Glutamatergic neuron (in vitro differentiated cells): Measurements from ENCODE around the gene SCAMP4. TPM values are rescaled to one million over a fixed set of nuclear protein-coding genes. Genes with fewer than 3 reads are reported as not detected.

ENCODE experiments used
- DNase-seq: peaks from one replicate; pipeline ENCODE4 v3.0.0; 2022
- H3K27ac Mint-ChIP-seq: one replicate; pipeline ENCODE4 v1.8.0; 2020; ENCODE audit warnings: mild to moderate bottlenecking, mixed read lengths, inconsistent platforms; ENCODE audit not compliant: unreplicated experiment
- H3K27me3 Mint-ChIP-seq: one replicate; pipeline ENCODE4 v1.8.0; 2020; ENCODE audit warnings: mild to moderate bottlenecking, moderate library complexity, mixed read lengths, inconsistent platforms; ENCODE audit not compliant: unreplicated experiment
- H3K36me3 Mint-ChIP-seq: one replicate; pipeline ENCODE4 v1.8.0; 2020; ENCODE audit warnings: mild to moderate bottlenecking, mixed read lengths, inconsistent platforms; ENCODE audit not compliant: unreplicated experiment
- H3K4me1 Mint-ChIP-seq: one replicate; pipeline ENCODE4 v1.8.0; 2020; ENCODE audit warnings: mild to moderate bottlenecking, low read depth, mixed read lengths, inconsistent platforms; ENCODE audit not compliant: unreplicated experiment
- H3K4me3 Mint-ChIP-seq: one replicate; pipeline ENCODE4 v1.8.0; 2020; ENCODE audit warnings: mild to moderate bottlenecking, mixed read lengths, inconsistent platforms; ENCODE audit not compliant: unreplicated experiment
- H3K9me3 Mint-ChIP-seq: one replicate; pipeline ENCODE4 v1.8.0; 2020; ENCODE audit warnings: mild to moderate bottlenecking, moderate library complexity, mixed read lengths, inconsistent platforms; ENCODE audit not compliant: unreplicated experiment
- total RNA-seq: library from RNA; stranded (reverse); fragmentation: NEBNext Ultra II Directional; extraction: Animal tissue kit (Norgen Biotek cat#: 25700); gene quantifications from one replicate; pipeline ENCODE4 v1.2.1, GENCODE V29; 2021; ENCODE audit not compliant: unreplicated experiment
- TF ChIP-seq, protein P1 (sequence below): fragments of 200-600 bp; sonication (generic); IDR thresholded peaks from one replicate; pipeline ENCODE4 v1.5.0; 2021; ENCODE audit not compliant: partially characterized antibody, unreplicated experiment

Gene SCAMP4
- total RNA-seq, 1 donor from 2014 or later = 66.3 TPM

DNA sequence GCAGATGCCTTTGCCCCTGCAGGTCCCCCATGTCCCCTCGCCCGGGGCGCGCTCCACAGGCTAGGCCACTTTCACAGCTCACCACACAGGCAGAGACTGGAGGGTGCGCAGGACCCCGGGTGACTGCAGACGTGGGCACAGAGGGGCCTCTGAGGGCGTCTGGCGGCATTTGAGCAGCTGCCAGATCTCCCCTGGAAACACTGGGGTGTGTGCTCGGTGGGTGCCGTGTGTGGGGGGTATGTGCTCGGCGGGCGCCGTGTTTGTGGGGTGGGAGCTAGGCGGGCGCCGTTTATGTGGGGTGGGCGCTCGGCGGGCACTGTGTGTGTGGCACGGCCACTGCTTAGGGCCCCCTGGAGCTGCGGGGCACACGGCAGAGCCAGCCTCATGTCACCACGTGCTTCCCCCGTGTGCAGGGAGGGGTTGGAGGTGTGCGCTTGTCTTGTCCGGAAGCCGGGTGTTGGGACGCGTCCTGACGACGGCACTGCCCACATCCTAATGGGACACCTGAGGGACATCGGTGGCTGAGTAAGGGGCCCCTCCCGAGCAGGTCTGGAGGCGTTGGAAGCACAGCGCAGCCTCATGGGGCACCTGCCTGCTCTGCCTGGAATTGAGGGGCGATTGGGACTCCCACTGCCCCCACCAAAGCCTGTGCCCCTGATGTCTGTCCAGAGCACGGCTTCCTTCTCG, 52.5 kb downstream of the SCAMP4 start:
- H3K9me3 Mint-ChIP-seq = peaks cover 4% of the 10 kb centered on the region
- H3K4me1 Mint-ChIP-seq = peaks cover 4% of the 10 kb centered on the region
- TF ChIP-seq, protein P1, sequence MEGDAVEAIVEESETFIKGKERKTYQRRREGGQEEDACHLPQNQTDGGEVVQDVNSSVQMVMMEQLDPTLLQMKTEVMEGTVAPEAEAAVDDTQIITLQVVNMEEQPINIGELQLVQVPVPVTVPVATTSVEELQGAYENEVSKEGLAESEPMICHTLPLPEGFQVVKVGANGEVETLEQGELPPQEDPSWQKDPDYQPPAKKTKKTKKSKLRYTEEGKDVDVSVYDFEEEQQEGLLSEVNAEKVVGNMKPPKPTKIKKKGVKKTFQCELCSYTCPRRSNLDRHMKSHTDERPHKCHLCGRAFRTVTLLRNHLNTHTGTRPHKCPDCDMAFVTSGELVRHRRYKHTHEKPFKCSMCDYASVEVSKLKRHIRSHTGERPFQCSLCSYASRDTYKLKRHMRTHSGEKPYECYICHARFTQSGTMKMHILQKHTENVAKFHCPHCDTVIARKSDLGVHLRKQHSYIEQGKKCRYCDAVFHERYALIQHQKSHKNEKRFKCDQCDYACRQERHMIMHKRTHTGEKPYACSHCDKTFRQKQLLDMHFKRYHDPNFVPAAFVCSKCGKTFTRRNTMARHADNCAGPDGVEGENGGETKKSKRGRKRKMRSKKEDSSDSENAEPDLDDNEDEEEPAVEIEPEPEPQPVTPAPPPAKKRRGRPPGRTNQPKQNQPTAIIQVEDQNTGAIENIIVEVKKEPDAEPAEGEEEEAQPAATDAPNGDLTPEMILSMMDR = no peak
- peaks cover 9% of the 10 kb centered on the region for H3K27me3 Mint-ChIP-seq
- no peak overlapping the region for H3K27ac Mint-ChIP-seq
- H3K4me3 Mint-ChIP-seq = no peak overlapping the region
- H3K36me3 Mint-ChIP-seq = no peaks in the 10 kb centered on the region
- no peak for DNase-seq

DNA sequence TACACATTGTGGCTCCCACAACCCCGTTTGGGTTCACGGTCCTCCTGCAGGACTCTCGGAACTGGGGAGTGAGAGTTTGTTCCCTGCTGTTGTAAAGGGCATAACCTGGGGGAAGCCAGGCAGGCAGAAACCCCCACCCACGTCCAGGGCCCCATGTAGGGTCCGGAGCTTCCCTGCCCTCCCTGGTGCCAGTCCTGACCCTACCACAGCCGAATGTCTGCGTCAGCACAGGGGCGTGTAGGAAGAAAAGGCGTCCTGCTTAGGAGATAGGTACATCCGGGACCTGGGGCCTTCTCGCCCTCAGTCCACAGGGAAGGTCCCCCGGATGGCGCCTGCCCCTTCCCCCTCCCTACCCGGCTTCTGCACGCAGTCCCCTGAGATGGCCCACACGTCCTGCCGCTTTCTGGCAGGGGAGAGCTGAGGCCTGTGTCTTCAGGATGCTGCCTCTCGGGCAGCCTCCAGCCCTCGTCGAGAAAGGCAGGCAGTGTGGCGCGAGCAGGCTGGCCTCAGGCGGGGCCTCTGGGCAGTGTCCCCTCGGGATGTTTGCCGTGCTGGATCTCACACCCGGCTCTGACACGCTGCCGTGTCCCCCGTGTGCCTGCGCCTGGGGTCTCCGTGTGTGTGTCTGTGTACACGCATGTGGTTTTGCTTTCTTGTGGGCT, 54.9 kb downstream of the SCAMP4 start:
- H3K9me3 Mint-ChIP-seq = peaks cover 4% of the 10 kb centered on the region
- DNase-seq = no peak
- peaks cover 9% of the 10 kb centered on the region for H3K27me3 Mint-ChIP-seq
- H3K27ac Mint-ChIP-seq = no peak overlapping the region
- H3K4me1 Mint-ChIP-seq = peaks cover 4% of the 10 kb centered on the region
- TF ChIP-seq, protein P1 = no peak
- H3K36me3 Mint-ChIP-seq = no peaks in the 10 kb centered on the region
- no peak overlapping the region for H3K4me3 Mint-ChIP-seq

DNA sequence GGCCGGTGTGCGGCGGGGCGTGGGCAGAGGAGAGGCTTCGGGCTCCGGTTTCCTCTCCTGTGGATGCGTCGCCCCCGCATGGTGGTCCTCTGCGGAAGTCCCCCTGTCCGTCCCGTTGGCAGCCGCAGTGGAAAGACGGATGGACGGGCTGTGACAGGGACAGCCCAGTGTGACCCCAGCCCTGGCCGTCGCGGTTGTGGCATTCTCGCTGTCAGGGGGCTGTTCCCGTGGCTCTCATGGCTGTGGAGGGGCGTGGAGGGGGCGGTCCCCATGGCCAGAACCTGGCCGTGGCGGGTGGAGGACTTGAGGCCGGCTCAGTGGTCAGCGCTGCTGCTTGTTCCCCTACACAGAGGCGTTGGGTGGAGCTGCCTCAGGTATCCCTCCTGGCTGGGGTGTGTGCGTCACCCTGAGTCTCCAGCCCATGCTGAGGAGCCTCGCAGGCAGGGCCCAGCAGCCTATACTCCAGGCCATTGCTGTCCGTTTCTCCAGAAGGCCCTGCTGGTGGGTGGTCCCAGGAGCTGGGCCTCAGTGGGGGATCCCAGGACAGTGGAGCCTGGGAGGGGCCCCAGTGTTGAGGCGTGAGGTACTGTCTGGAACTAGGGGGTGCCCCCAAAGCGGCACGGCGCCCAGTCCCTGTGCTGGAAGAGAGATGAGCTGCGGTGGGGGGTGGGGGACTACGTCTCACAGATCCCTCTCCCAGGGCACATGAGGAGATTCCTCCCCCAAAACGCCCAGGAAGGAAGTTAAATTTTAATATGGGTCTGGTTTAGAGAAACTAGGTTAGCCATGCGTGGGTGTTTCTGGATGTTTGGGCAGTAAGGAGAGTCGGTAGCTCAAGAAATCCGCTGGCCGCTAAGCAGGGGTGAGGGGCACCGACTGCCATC, 56.0 kb downstream of the SCAMP4 start:
- Mint-ChIP-seq H3K4me3 (no peak overlapping the region), H3K4me1 (peaks cover 3% of the 10 kb centered on the region), H3K36me3 (no peaks in the 10 kb centered on the region), H3K27me3 (peaks cover 12% of the 10 kb centered on the region), H3K9me3 (peaks cover 5% of the 10 kb centered on the region), H3K27ac (no peak overlapping the region)
- TF ChIP-seq, protein P1 = no peak
- no peak for DNase-seq

DNA sequence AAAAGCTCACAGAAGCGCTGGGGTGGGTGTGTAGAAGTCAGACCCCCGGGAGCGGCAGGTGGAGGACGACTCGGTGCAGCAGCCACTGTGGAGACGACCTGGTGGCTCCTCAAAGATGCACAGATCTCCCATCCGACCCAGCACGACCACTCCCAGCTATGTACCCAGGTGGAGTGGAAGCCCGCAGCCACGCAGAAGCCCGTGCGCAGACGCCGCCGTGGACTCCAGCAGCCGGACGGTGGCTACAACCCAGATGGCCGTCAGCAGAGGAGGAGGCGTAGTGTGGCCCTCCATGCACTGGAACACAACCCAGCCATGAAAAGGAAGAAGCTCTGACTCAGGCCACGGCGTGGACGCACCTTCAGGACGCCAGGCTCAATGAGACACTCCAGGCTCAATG, 57.5 kb downstream of the SCAMP4 start:
- Mint-ChIP-seq H3K9me3 (peaks cover 4% of the 10 kb centered on the region), H3K27me3 (peaks cover 11% of the 10 kb centered on the region), H3K4me3 (no peak overlapping the region), H3K4me1 (peaks cover 3% of the 10 kb centered on the region), H3K36me3 (no peaks in the 10 kb centered on the region), H3K27ac (no peak overlapping the region)
- TF ChIP-seq, protein P1 = no peak
- no peak for DNase-seq
